NCI-H2081 treated with DMSO at 0.1 percent for 48 hours (cell line): ENCODE measurements around the gene NECTIN1.

Source experiments
- DNase-seq: peaks from one replicate; lab custom pipeline; 2025; lab: John Stamatoyannopoulos, UW

The NECTIN1 gene

DNA sequence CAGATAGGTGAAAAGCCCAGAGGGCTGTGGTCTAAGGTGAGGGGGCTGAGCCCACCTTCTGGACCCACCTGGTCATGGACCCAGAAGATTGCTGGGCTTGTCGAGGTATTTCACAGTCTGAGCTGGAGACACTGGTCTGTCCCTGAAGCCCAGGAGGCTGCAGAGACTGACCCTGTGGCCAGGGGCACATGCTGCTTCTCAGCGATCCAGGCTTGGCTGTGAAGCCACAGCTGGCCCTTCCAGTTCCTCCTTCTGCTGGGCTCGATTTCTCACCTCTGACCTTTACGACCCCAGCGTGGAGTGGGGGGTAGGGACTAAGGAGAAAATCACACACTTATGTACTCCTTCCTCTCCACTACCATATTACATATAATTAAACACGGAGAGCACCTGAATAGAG lies 88.5 kb downstream of the NECTIN1 start:
- DNase-seq = no peak

DNA sequence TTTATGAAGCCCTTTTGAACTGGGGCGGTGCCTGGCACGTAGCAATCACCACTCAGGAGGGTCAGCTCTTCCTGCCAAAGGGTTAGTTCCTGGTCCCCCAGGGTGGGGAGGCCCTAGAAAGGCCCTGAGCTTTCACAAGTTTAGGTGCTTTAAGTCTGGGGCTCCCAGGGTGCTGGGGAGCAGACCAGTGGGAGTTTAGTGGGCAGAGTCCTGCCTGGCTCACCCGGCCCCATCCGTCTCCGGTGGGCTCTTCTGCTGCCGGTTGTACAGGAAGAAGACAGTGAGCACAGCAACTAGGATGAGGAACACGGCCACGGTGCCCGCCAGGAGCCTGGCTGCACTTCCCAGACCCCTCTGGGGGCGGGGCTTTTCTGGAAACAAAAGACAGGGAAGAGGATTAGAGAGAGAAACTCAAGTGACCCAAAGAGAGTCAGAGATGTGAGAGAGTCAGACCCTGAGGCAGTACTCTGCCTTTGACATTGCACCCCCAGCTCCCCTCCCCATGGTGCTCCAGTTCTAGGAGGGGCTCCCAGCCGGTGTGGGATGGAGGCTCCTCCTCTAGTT lies 89.3 kb downstream of the NECTIN1 start:
- no peak for DNase-seq

DNA sequence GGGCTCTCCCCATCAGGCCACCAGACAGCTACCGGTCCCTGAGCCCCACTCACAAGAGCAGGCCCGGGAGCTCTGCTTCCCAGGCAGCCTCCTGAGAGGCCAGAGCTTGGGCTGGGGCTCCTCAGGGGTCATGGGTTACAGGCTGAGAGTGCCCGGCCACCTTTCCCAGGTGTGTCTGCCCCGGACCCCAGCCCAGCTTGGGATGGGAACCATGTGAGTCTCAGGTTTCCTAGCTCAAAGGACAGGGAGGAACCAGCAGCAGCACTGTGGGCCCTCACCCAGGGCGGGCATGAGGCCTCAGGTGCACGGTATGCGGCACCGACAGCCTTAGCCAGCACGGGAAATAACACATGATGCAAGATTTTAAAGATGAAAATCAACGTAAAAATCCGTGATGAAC lies 90.1 kb downstream of the NECTIN1 start:
- DNase-seq = no peak

DNA sequence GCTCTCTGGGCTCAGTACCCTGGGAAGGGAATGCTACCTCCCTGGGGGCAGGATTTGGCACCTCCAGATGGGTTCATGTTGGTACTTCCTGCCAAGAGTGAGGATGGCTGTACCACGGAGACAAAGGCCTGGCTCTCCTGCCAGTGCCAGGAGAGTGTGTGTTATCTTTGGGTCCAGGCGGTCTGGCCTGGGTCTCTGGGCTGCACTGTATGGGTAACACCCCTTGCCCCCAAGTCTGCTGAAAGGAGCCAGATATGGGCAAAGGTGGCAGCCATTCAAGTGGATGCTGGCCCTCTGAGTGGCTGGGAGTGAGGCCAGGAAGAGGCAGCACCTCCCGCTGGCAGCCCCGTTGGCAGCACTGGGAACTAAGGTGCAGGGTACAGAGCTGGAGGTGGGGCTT lies 91.5 kb downstream of the NECTIN1 start:
- no peak for DNase-seq

DNA sequence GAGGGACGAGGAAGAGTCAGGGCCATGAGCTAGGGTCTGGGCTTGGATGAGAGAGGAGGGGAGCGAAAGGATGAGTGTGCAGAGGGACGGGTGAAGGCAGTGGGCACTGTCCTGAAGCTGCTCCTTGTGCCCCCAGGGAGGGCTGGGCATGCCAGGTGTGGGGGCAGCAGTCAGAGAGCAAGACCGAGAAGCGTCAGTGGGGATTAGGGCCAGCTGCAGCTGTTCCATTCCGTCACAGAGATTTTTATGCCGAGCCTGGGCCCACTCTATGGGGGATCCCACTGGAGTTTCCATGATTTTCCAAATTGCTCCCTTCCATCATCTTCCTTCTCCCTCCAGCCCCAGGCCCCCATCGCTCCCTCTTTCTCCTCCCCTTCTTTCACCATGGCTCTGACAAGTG lies 93.2 kb downstream of the NECTIN1 start:
- DNase-seq = no peak

DNA sequence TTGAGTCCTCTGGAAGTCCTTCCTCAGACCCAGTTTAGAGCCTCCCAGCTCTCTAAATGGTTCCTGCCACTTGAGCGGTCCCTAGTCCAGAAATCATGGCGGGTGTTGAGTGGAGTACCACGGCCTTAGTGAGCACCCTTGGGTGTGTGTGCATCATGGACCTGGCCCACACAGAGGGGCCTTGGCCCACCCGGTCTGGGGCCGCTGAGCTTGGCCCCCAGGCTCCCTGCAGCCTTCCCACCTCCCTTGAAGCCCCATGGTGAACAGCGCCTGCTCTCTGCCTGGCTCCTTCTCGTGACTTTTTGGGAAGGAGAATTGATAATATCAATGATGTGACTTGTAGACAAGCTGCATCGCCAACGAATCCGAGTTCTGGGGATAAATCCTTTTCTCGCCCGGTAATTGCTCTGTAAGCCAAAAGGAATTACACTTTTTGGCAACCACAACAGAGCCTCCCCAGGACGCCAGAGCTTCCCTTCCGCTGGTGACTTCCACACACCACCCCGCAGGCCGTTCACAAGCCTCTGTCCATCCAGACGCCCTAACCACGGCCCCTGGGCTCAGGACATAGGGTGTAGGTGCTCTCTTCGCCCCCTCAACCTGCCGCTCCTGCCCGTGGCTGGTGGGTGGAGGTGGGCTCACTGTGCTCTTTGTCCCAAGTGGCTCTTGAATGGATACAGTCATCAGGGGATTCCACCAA lies 93.8 kb downstream of the NECTIN1 start:
- DNase-seq = no peak

DNA sequence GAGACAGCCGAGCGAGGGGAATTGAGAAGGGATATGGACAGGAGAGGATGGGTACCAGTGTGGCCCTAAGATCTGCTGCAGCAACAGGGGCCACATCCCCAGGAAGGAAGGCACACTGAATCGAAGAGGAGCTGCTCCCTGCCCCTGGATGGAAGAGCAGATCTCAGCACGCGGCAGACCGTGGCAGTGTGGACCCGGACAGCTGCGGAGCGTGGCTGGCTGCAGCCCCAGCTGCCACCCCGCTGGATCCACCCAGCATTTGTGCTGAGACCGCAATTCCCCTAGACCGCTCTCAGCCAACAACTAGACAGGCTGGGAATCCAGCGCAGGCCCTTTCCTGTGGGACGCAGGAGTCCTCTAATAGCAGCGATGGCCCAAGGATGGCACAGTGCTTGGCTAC lies 94.7 kb downstream of the NECTIN1 start:
- no peak for DNase-seq

DNA sequence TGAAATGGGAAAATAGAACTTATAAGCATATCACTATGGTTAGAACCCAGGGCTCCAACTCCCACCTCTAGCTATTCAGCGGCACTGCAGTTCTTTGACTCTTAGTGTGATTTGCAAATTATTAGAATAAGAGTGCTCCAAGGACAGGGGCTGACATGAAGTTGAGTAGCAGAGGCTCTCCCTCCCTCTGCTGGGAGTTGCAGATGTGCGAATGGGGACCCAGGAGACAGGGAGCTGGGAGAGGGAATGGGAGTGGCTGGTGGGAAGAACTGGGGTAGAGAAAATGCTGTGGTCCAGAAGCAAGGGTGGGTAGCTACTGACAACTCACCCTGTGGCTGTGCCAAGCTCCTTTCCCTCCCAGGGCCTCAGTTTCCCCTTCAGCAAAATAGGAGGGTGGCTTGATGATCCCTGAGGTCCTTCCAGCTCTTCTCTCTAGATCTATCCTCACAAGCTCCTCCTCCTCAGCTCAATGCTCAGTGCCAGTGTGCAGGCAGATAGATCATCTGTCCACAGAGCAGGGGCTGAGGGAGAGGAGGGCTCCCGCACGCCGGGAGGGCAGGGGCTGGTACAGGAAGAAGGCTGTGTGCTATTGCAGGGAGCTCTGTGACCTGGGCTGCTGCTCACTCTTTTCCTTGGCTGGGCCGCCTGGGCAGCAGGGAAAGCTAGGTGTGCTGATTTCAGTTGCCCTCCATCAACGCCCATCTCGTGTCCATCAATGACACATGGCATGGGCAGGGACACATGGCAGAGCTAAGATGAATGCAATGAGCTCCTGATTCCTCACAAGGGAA lies 99.0 kb downstream of the NECTIN1 start:
- no peak for DNase-seq

DNA sequence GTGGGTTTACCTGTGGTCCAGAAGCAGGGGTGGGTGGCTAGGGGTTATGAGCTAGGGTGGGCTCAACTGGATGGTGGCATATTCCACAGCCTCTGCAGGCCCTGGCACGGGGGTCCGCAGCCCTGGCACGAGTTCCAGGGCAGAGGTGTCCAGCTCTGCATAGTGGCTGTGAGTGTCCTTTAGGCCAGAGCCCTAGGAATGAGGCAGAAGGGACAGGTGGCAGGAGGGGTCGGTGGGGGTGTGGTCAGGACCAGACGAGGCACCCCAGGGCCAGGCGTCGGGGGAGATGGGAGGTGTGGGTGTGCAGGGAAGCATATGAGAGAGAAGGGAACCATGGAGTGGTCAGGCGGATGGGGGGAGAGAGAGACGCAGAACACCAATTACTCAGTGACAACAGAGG lies 99.9 kb downstream of the NECTIN1 start:
- DNase-seq = no peak

DNA sequence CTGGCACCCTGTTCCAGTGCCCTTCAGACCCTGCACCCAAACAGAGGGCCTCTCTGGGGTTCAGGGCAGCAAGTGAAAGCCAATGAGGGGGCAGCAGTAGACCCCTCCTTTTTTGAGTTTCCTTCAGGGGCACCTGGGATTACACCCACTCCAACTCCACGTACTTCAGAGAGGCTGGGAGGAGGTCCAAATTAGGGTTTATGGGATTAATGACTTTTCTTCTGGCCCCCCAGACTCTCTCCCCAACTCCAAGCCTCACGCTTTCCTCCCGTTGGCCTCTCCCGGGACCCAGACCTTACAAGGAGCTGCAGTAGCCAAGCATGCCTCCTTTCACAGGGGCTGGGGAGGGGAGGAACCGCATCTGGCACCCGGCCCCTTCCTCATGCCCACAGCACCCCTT lies 101.7 kb downstream of the NECTIN1 start:
- DNase-seq = no peak

DNA sequence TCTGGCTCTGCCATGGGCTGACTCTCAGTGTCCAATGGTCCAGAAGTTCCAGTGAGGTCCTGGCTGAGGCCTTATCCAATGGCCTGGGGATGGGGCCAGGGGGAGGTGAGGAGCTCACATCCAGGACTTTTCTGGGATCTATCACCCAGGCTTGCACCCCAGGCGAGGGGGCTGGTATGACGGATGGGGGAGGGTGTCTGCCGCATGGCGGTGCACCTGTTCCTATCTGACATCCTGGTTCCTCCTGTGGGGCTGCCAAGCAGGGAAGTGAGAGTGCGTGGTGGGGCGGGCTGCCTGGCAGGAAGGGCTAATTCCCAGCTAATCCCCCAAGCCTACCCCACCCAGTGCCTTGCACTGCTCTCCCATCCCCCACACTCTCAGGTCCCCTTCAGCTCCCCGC lies 102.1 kb downstream of the NECTIN1 start:
- DNase-seq = no peak

DNA sequence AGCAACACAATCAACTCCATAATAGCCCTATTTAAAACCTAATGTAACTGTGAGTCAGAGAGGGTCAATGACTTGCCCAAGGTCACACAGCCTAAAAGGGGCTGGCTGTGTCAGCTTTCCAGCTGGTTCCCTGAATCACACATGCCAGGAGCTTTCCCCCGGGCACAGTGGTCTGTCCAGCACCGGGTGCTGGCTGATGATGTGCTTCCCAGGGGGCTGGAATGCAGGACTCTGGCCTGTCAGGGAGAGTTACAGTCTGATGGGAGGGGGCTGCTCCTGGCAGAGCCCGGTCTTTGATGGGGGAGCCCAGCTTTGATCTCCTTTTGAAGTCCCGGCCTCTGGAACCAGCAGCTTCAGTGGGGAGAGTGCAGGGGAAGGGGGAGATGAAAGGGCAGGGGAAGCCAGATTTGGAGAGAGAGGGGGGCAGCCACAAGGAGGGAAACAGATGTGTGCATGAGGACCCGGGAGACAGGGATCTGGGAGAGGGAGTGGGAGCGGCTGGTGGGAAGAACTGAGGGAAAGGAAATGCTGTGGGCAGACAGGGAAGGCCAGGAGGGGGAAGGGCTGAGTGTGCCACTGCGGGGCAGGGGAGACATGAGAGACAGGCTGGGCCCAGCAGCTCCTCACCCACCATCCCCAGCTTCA lies 102.7 kb downstream of the NECTIN1 start:
- no peak for DNase-seq

DNA sequence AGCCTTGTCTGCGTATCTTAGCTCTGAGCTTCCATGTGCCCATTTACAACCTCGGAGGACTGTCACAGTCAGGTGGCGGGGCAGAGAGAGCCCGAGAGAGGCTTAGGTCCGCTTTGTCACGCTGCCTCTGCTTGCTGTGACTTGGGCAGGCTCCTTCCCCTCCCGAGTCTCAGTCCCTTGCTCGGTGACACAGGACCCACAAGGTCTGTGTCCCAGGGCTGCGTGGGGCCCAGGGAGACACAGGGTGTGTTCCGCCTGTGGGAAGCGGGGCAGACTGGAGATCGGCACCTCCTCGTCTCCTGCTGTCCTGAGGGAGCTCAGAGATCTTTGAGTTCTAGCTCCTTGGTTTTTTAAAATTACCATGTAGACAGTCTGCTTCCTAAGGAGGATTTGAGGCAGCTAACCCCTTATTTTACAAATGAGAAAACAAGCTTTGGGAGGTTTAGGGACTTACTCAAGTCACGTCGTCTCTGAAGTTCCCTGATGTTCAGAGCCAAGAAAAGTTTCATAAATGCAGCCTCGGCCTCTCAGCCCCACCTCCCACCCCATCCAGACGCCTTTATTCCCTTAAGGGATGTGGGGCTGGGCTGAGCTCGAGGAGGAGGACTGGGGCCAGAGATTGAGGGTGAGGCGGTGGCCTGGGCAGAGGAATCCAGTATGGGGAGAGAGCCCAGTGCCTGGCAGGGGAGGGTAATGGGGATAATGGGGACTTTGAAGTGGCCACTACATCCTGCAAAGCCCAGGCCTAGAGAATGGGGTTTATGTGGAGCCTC lies 103.6 kb downstream of the NECTIN1 start:
- no peak for DNase-seq

DNA sequence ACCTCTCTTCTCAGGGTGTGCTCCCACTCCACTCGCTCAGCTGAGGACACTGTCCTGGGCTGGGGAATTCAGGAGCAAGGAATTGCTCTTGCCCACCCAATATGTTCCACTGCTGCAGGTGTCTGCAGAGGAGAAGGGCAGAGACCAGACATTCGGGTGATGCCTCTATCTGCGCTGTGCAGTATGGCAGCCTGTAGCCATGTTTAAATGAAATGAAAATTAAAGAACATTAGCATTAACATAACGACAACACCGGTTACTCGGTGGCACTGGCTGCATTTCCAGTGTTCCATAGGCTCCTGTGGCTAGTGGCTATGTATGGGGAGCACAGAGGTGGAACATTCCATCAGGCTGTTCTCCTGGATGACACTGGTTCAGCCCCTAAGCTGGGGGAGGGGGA lies 104.4 kb downstream of the NECTIN1 start:
- no peak for DNase-seq

DNA sequence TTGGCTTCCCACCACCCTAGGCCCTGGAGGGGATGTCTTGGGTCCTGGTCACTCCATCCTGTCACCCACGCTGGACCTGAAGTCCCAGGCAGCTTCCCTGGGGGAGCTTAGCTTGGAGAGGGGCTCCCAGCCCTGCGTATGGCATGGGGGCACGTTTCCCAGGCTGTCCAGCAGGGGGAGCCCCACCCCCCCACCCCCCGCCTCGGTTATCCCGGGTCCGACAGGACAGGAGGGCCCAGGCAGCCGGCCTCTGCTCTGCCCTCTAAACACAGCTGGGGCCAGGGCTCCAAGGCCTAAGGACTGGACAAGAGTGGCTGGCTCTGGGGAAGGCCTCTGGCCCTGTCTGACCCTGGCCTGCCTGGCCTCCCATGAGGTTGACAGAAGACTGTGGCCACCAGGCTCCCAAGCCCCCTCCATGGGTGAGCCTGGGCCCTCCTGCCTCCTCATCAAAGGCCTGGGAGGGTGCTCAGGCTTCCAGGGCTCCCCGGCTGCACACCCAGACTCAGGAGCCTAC lies 104.8 kb downstream of the NECTIN1 start:
- DNase-seq = no peak

DNA sequence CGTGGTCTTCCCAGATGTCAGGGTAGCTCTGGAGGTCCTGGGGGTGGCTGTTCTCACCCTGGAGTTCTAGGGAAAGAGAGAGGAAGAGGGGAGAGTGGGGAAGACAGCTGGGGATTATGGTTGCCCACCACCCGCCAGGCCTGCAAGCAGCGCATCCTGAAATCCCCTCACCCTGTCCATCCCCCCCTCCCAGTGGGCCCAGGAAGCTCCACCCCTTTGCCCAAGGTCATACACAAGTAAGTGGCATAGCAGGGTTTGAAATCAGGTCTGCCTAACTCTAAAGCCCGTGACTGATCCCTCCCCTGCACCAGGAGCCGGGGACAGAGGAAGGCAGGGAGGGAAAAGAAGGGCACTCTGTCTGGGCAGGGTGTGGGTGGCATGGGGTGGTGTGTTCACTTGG lies 105.3 kb downstream of the NECTIN1 start:
- DNase-seq = no peak

DNA sequence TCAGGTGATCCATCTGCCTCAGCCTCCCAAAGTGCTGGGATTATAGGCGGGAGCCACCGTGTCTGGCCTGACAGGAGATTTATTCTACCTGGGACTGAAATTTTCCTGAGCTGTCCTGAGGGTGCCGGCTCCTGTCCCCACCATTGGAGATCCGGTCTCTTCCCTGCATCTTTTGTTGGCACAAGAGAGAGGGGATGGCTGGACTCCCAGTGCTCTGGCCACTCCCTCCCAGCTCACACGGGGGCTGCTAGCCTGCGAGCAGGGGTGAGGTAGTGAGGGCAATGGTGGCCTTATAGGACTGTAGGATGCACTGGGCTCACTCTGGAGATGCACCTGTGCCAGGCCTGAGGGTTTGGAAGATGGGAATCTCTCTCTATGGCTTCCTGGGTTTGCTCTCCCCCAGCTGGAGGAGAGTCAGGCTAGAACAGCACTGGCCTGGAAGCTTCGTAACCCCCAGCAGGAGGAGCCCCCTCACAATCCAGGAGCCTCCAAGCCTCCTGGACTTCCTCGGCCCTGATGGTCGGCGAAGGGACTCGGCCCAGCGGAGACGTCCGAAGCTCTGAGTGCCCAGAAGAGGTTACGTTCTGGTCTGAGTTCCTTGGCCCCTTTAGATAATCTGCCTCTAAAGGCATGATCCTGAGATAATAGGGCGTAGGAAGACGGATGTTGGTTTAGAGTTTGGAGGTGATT lies 106.4 kb downstream of the NECTIN1 start:
- no peak for DNase-seq

DNA sequence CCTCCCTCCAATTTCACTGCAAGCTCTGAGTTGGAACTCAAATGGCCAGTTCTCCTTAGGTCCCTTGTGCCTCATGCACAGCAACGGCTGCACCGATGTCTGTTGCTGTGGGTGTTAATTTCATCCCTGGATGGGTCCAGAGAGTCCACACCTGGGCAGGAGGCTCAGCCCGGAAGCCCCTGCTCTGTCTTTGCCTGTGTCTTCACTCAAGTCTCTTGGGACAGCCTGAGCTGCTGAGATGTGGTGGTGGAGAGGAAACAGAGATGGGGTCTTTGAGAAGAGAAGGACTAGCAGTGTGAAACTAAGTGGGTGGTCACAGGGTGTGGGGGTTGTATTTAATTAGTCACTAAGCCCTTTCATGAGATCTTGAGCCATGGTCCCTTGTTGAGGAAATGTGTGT lies 109.3 kb downstream of the NECTIN1 start:
- DNase-seq = no peak

DNA sequence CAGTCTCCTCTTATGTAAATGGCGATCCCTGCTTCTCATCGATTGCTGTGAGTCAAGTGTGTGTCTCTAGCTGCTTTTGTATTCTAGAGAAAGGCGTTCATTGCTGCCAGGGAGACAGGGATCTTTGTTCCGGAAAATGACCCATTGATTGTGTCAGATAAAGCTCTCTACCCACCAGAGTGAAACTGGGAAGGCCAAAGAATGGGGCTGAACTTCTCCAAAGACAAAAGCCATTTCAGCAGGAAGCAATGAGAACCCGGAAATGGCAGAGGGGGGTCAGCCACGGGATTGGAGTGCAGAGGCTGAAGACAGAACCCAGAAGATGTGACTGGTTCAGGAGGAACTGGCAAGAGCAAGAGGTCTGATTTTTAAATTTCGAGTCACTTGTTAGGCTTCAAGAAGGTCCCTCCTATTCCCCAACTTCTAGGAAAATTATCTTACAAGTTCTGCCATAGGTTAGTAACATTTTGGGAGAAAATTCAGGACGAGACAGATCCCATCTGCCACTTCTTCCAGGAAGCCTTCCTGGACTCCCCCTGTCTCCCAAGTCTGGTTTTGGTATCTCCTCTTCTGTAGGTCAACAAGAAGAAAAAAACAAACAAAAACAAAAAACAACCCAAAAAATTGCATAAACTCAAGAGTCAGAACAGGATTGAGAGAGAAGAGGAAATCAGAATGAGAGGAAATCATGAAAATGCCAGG lies 110.6 kb downstream of the NECTIN1 start:
- DNase-seq = no peak

DNA sequence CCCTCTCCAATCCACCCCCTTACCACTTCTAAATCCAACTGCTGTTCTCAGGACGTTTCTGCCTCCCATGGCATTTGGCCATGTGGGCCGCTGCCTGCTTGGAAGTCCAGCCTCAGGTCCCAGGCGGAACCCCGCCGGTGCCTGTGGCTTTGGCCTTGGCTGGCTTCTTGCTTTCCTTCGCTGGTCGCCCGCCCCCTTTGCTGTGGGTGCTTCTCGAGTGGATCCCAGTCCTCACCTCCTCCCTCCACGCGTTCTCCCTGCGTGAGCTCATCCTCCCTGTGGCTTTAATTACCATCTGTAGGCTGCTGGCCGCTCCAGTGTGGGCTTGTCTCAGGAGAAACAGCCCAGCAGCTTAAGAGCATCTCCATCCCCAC lies 111.7 kb downstream of the NECTIN1 start:
- DNase-seq = no peak
